Hepatic stellate cell (primary cell): ENCODE measurements around the gene PRR36.
"Not testable (repeated sequence)": the region's sequence is repeated elsewhere in the genome, so short reads cannot be mapped to it uniquely, and the experiment has no call there.

Experiments
- DNase-seq: peaks from one replicate; pipeline ENCODE4 v3.0.0; 2011; ENCODE audit warnings: low spot score

PRR36 gene

DNA sequence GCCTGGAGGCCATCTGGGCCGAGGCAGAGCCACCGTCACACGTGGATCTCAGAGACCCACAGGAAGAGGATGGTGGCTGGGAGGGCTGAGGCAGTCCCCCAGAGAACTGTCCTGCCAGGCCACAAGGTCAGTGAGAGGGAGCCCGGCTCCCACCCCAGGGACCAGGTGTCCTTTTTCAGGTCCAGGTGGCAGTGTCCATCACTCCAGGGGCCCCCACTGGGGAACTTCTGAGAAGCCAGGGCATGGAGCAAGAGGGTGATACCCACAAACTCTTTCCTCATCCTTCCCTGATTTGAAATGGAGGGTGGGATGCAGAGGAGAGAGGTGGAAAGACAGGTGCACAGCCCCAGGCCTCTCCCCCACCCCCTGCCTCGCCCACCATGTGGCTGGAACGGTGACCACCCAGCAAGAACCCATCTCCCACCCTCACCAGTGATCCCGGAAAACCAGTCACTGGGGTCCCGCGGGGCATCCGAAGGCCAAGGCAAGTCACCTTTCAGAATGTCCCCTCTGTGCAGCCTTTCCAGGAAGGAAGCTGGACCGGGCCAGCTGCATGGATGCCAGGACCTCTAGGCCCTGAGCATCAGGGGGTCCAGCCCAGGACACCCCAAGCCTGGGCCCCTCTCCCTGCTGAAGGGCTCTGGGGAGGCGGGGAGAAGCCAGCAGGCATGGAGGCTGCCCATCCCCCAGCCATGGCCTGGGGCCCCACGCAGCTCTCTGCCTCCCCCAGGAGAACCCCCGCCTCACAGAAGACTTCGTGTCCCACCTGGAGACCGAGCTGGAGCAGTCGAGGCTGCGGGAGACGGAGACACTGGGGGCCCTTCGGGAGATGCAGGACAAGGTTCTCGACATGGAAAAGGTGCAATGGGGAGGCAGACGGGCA, 14.1 kb downstream of the PRR36 start:
- no peak for DNase-seq

DNA sequence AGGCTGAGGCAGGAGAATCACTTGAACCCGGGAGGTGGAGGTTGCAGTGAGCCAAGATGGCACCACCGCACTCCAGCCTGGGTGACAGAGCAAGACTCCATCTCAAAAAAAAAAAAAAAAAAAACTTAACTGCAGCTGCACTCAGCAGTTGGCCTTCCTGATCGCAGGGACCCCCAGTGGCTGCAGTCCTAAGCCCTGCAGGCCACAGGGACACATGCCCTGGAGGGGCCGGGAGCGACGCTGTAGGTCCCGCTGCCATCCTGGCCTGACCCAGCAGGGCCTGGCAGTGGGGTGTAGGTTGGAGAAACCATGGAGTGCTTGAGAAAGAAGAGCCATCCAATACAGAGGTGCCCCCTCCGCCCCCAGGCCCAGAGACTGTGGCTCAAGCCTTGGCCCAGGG, 15.1 kb downstream of the PRR36 start:
- not testable (repeated sequence) for DNase-seq

DNA sequence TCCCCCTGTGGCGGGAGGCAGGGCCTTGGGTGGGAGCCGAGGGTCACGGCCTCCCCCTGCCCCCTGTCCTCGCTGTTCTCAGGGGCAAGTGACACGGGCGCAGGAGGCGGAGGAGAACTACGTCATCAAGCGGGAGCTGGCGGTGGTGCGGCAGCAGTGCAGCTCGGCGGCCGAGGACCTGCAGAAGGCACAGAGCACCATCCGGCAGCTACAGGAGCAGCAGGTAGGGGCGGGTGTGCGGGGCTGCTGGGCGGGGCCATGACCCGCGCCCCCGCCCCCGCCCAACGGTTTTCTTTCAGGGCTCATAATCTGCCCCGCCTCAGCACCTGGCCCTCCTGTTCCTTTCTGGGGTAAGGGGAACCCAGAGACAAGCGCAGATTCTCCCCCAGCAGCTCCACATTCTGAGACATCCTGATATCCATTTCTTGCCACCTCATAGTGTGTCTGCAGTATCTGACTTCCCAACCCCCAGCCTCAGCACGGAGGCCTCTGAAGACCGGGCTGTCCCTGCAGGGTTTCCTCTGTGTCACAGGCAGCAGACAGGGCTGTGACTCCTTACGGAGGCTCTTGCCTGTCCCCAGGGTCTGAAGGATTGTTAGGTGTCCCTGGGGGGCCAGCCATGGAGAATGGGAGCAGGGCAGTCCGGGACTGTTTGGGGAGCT, 15.9 kb downstream of the PRR36 start:
- no peak for DNase-seq

DNA sequence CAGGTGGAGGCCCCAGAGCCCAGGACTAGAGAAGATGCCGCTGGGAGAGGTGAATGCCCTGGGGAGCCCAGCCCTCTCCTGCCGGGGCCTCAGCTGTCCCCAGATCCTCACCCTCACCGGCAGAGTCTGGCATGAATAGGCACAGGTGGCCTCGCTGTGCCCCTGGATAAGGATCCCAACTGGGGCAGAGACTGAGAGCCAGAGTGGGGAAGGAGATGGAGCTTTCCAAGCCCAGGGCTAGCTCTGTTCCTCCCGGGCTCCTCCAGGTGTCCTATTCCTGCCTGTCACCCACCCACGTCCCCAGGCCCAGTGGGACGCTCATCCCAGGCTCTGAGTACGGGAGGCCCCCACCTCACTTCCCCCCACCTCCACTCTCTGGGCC, 16.5 kb downstream of the PRR36 start:
- DNase-seq, result no peak

DNA sequence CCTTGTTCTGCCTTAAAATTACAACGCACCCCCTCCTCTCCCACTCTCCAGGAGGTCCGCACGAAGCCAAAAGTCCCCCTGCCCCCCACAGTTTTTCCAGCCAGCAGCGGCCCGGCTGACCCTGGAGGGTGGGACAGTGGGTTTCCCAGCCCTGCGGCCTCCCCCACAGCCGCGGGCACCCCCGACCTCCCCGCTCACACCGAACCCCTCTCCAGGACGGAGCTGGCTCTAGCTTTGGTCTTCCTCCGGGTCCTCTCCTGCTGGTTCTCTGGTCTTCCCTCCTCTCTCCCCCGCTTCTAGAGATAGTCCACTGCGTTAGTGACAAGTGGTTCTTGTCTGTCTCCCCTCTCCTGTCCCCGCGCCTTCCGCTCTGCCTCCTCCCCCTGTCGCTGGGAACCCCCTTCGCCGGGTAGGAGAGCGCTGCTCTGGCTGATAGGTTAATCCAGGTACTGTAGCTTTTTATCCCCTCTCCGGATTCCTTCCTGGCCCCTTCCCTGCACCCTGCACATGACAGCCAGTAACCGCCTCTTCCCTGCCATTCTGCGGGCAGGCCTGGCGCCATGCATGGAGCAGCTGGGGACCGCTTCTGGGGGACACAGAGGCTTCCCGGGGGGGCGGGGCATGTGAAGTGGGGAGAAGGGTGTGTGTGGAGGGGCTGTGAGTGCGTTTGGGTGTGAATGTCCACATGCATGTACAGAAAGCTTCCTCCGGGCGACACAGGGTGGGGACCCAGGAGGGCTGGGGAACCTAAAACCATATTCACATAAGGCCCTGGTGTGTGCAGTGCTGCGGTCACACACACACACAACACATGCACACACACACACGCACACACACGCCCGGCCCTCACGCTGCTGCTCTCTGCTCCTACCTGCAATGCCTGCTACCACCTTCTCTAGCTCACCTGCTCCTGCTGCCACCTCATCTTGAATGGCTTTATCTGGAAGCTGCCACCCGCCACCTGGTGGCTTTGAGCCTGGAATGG, 17.2 kb downstream of the PRR36 start:
- DNase-seq, result no peak

DNA sequence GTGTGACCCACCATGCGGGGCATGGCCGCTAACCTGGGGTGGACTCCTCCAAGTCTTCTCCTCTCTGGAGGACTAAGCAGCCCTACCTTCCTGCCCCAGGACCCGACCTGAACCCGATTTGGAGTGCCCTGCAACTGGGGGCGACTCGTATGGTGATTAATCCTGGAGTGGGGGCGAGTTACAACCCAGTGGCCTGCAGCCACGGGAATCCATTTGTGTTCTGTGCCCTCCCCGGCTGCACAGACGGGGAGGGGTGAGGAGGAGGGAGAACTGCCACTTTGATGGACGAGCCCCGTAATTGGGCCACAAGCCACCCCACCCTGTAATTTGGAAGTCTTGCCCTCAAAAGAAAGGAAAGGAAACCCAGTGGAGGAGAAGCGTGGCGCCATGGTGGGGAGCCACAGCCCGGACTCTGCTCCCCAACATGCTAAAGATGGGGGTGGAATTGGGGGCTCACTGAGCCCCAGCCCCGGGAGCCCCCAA, 18.0 kb downstream of the PRR36 start:
- no peak for DNase-seq

DNA sequence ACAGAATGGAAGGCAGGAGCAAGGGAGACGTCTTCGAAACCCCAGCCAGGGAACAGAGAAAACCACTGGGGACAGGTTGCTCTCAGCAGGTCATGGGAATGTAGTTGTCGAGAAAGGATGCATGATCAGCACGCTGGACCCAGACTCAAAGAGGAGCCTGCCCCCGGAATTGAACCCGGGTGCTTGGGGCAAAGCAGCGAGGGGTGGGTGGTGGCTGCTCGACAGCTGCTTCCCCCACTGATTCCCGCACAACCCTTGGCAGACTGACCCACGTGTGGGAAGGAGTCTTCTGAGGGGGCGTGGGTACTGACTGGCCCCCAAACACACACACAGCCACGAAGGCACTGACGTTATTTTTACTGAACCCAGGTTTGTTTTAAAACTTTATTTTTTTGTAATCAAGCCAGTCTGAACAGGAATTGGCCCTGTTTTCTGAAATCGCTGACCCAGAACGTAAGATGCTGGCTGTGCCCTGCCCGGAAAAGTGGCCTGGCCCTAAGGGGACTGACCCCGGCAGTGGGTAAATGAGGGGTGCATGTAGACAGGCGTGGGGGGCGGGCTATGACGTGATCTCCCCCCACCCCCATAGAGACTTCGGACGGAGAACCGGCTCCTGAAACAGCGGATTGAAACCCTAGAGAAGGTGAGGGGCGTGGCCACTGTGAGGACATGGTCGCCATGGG, 18.6 kb downstream of the PRR36 start:
- DNase-seq, result no peak

DNA sequence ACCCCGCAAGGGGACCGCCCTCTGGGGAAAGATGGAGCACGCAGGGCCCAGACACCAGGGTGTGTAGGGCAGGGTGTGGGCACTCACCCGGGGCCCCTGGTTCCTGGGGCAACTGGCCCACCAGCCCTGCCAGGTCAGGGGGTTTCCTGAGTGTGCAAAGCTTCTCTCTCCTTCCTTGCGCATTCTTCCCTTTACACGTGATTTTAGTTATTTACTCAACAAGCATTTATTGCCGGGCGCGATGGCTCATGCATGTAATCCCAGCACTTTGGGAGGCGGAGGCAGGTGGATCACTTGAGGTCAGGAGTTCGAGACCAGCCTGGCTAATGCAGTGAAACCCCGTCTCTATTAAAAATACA, 20.4 kb downstream of the PRR36 start:
- no peak for DNase-seq

DNA sequence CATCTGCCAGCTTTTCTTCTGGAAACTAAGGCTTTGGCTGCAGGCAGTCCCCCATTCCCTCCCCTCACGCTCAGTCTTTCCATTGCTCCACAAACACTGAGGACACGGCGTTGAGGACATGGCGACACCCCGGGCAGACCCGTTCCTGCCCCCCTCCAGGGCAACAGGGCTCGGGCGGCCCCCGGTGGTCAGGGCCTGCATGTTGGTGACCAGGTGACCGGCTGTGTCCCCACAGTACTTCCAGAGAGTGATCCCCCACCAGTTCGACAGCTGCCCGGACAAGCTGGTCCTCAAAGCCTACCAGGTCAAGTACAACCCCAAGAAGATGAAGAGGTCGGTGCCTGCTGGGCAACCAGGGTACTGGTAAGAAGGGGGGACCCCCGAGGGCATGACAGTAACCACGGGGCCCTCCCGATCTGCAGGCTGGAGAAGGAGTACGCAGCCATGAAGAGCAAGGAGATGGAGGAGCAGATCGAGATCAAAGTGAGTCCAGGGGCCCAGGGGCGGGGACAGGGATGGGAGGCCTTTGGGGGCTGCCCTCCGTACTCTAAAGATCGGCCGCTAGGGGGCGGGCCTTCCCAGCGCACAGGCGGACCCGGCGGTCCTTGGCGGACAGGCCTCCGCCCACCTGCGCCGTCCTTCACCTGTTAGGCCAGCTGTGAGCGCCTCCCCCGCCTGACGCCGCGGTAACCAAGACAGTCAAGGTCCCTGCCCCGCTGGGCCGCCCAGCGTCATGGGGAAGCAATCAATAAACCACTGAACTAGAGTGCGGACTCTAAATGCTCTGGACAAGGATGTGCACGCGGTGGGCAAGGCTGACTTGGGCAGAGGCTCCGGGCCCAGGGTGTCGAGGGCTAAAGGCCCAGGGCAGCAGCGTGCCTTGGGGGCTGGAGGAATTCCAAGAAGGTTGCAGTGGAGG, 21.1 kb downstream of the PRR36 start:
- DNase-seq, result peak; percentile 89

DNA sequence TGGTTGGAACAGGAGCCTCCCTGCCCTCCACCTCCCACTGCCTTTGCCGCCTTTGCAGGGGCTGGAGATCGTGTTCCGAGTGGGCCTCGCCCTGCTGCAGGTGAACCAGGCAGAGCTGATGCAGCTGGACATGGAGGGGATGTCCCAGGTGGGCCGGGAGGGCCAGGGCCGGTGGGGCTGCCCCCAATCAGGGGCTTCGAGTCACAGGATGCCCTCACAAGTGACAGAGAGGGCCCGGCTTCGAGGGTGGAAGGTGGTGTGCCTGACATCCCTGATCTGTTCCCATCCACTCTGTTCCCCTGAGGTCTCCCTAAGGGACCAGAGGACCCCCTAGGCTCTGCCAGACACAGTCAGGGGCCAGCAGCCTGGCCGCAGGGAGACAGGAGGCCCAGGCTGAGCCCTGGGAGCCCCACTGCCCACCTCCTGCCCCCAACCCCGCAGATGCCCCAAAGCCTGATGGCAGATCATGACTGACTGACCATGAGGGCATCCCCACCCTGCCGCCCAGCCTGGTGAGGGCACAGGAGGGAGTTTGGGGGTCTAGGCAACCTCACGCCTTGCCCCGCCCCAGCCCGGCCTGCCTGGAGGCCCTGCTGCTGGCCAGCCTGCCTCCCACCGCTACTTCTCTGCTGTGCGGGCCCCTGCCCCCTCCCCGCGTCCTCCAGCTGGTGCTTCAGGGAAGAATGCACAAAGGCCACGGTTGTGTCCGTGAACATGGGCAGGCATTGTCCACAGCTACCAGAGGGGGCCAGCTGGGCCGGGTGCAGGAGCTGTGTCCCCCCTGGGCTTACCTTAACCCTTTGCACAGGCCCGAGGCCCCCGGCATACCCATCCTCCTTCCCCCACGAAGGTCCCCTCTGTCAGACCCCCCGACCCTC, 22.3 kb downstream of the PRR36 start:
- no peak for DNase-seq

DNA sequence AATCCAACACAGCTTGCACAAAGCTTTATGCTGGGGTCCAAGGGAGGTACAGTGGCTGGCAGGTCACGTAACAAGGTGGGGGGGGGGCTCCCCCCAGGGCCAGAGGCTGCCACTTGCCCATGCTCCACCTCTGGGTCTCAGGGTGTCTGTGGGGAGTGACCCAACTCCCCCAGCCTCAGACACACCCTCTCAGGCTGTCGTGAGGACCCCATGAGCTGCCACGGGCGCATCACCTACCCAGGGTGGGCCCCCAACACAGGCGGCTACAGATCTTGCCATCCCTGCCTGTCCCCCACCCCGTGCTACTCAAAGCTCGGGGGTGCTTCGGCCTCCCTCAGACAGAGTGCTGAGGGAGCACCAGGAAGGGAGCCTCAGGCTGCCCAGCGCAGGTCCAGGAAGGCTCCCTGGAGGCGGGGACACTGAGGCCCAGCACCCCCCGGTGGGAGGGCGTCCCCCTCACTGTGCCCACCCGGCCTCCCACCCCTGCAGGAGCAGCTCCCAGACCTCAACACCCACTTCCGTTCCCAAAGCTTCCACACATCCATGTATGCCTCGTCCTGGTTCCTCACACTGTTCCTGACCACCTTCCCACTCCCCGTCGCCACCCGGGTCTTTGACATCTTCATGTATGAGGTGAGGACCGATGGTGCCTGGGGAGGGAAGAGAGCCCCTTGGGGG, 23.1 kb downstream of the PRR36 start:
- DNase-seq, result no peak

DNA sequence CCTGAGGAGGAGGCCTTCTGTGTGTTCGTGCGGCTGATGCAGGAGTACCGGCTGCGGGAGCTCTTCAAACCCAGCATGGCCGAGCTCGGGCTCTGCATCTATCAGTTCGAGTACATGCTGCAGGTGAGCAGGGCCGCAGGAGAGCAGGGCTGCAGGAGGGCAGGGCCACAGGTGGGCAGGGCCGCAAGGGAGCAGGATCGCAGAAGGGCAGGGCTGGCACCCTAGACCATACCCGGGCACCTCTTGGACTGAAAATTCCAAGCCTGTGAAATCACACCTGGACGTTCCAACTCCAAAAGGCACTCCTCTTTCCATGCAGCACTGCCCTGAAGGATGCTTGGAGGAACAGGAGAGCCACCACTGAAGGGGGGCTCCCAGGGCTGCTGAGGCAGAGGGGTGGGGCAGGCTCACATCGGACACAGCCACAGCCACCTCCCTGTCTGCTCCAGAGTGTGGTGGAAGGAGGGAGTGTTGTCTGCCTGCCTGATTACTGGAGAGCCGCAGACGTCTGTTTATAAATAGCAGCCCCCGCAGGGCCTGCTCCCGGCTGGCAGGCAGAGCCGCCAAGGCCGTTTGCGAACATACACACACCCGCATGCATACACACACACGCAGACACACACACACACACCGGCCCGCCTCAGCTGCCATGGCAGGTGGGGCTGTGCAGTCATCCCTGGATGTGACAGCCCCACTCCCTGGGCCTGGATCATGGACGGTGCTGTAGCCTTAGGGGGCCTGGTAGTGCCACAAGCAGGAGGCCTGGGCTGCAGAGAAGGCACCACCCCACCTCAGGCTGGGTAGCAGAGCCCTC, 24.0 kb downstream of the PRR36 start:
- no peak for DNase-seq

DNA sequence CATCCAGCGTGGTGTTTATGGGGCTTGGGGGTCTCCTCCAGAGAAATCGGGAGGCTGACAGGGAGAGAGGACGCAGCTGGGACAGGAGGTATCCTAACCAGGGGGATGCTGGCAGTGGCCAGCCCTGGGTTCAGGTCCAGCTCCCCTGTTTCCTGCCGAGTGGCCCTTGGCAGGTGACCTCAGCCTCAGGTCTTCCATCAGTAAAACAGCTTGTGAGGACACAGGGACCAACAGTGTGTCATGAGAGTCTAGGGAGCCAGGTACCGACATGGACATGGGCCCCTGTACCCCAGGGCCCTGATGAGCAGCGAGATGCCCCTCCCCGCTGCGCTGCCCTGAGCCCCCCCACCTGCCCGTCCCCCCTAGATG, 24.6 kb downstream of the PRR36 start:
- no peak for DNase-seq

DNA sequence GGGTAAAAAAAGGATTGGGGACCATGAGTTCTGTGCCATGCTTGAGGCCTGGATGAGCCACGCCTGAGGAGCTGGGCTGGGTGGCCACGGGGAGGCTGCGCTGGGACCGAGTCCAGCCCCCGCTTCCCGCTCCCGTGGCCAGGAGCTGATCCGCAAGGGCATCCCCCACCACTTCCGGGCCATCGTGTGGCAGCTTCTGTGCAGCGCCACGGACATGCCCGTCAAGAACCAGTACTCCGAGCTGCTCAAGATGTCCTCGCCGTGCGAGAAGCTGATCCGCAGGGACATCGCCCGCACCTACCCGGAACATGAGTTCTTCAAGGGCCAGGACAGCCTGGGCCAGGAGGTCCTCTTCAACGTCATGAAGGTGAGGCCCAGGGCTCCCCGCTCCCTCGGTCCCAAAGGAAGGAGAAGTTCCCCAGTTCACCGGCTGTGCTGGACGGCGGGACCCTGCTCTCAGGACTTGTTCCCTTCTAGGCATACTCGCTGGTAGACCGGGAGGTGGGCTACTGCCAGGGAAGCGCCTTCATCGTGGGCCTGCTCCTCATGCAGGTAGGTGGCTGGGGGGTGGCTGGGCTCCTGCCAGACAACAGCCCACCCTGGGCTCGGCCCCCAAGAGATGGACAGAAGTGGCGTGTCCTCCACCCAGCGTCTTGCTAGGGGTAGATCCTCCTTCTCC, 25.3 kb downstream of the PRR36 start:
- no peak for DNase-seq

DNA sequence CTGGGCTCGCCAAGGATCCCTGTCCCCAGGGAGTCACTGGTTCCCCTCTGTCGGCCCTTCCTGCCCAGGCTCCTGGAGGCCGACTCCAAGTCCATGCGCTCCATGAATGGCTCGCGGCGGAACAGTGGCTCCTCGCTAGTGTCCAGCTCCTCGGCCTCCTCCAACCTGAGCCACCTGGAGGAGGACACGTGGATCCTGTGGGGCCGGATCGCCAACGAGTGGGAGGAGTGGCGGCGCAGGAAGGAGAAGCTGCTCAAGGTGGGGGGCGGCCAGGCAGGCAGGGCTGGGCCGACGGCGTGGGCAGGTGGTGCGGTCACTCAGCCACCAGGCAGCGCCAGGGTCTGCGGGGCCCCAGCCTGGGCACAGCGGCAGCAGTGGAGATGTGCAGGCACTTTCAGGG, 26.5 kb downstream of the PRR36 start:
- DNase-seq, result no peak

DNA sequence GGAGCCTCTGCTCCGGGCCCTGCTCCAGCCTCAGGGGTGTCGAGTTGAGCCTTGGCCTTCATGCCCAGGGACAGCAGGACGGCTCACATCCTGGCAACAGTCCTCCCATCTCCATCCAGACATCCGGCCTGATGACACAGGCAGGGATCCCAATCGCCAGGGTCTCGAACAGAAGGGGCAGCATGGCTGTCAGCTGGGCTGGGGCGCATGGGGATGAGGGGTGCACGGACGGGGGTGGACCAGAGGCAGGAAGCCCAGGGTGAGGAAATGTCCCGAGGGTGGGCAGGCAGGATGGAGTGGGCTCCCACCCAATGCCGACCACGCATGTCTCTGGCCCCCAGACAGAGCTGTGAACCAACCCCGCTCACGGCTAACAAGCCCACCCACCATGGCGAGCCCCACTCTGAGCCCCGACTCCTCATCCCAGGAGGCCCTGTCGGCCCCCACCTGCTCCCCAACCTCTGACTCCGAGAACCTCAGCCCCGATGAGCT, 28.0 kb downstream of the PRR36 start:
- no peak for DNase-seq

DNA sequence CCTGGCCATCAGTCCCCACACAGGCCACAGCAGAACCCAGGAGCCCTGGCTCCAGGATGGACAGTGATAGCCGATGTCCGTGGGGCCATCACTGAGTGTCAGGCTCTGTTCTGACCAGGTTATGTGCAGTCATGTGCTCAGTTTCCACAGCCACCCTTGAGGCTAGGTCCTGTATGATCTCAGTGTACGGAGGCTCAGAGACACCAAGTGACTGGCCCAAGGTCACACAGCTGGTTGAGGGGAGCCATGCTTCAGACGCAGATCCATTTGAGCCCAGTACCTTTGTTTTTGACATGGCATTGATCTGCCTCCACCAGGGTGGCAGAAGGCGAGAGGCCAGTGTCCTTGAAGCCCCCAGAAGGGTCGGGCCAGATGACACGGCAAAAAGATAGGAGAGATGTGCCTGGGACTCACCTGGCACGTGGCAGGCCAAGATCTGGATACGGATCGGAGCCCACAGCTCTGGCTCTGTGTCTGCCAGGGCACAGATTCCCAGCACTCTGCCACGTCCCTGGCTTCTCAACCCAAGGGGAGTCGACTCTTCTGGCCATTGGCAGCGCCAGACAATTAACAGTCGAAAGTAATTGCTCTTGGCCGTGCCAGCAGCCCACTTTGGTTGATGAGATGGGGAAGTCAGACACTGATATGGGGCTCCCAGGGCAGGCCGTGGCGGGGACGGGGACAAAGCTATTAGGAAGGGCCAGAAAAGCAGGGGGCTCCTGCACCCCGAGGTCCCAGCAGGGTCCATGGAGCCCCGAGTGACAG, 28.6 kb downstream of the PRR36 start:
- no peak for DNase-seq
